ENCODE results near the gene LMCD1.

DNA sequence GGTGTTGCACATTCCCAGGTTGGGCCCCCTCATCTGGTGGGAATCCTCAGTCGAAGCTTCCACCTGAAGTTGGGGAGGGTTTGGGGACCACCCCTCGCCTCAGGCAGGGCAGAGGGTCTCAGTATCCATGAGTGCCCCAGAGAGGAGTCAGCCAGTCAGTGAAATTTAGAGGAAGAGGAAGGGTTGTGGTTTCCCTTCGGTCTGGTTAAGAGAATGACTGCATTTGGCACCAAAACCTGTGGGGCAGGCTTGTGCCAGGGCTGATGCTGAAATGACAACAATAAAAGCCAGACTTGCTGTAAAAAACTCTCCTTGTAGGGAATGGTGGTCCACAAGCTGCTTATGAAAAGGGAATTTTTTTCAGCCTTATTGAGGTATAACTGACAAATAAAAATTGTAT lies 22.6 kb downstream of the LMCD1 start:
- TF ChIP-seq, protein P1, sequence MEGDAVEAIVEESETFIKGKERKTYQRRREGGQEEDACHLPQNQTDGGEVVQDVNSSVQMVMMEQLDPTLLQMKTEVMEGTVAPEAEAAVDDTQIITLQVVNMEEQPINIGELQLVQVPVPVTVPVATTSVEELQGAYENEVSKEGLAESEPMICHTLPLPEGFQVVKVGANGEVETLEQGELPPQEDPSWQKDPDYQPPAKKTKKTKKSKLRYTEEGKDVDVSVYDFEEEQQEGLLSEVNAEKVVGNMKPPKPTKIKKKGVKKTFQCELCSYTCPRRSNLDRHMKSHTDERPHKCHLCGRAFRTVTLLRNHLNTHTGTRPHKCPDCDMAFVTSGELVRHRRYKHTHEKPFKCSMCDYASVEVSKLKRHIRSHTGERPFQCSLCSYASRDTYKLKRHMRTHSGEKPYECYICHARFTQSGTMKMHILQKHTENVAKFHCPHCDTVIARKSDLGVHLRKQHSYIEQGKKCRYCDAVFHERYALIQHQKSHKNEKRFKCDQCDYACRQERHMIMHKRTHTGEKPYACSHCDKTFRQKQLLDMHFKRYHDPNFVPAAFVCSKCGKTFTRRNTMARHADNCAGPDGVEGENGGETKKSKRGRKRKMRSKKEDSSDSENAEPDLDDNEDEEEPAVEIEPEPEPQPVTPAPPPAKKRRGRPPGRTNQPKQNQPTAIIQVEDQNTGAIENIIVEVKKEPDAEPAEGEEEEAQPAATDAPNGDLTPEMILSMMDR (IDR thresholded peaks at IDR 0.05), result no peak
- no peak for TF ChIP-seq EP300 (IDR thresholded peaks at IDR 0.05)
- no peak for TF ChIP-seq POLR2A (IDR thresholded peaks at IDR 0.05)
